PC-3 (cell line): ENCODE measurements around the gene ARHGEF28. TPM values are rescaled to one million over a fixed set of nuclear protein-coding genes. Genes with fewer than 3 reads are reported as not detected.

Experiments used
- ATAC-seq: fragments of 200-7000 bp; cut with Tn5 transposase; 2 replicates; pipeline ENCODE4 v1.9.1; 2020; ENCODE audit warnings: mild to moderate bottlenecking, moderate library complexity
- BruUV-seq: library from RNA; stranded (reverse); fragments of 400-500 nt; replicated peaks from 2 replicates; lab custom pipeline; 2021; lab: Mats Ljungman, UMichigan
- CTCF ChIA-PET: fragments of 300-600 bp; sonication (Branson Sonifier 250); formaldehyde crosslinking; loops from one replicate; lab custom pipeline; 2022; ENCODE audit warnings: antibody characterized with exemption; lab: Charles Lee
- POLR2A ChIA-PET: fragments of 300-600 bp; sonication (Branson Sonifier 250); formaldehyde crosslinking; loops from one replicate; lab custom pipeline; 2022; ENCODE audit warnings: antibody characterized with exemption; ENCODE audit not compliant: unreplicated experiment; lab: Charles Lee
- DNase-seq: peaks from one replicate; pipeline ENCODE4 v3.0.0-alpha.2; 2015
- H2AFZ ChIP-seq: fragments of 300-600 bp; sonication (generic); 2 replicates; pipeline ENCODE4 v1.6.0; 2016; ENCODE audit warnings: antibody characterized with exemption, low read length
- H3F3A ChIP-seq: fragments of 300-600 bp; sonication (generic); one replicate; pipeline ENCODE4 v1.6.0; 2017; ENCODE audit warnings: antibody characterized with exemption, low read length, control low read depth, mild to moderate bottlenecking; ENCODE audit not compliant: unreplicated experiment
- H3K27ac ChIP-seq: fragments of 300-600 bp; sonication (generic); 2 replicates; pipeline ENCODE4 v1.5.1; 2016; ENCODE audit warnings: mild to moderate bottlenecking, low read length
- H3K27me3 ChIP-seq: fragments of 300-600 bp; sonication (generic); 2 replicates; pipeline ENCODE4 v1.6.1; 2016; ENCODE audit warnings: low read length, mixed read lengths
- H3K36me3 ChIP-seq: fragments of 300-600 bp; sonication (generic); 2 replicates; pipeline ENCODE4 v1.6.1; 2016; ENCODE audit warnings: low read depth, mixed run types, low read length, mixed read lengths
- H3K4me1 ChIP-seq: fragments of 300-600 bp; sonication (generic); 2 replicates; pipeline ENCODE4 v1.5.1; 2016; ENCODE audit warnings: low read length; ENCODE audit not compliant: insufficient read depth
- H3K4me2 ChIP-seq: fragments of 300-600 bp; sonication (generic); 2 replicates; pipeline ENCODE4 v1.6.0; 2016; ENCODE audit warnings: low read length
- H3K4me3 ChIP-seq: fragments of 300-600 bp; sonication (generic); 2 replicates; pipeline ENCODE4 v1.5.1; 2016; ENCODE audit warnings: mild to moderate bottlenecking, low read length, mixed read lengths
- H3K79me2 ChIP-seq: fragments of 300-600 bp; sonication (generic); 2 replicates; pipeline ENCODE4 v1.6.1; 2017; ENCODE audit warnings: low read length, mixed read lengths
- H3K9ac ChIP-seq: fragments of 300-600 bp; sonication (generic); 2 replicates; pipeline ENCODE4 v1.6.0; 2016; ENCODE audit warnings: mild to moderate bottlenecking, low read length
- H3K9me2 ChIP-seq: fragments of 300-600 bp; sonication (generic); replicated peaks from 2 replicates; pipeline ENCODE4 v1.6.1; 2016; ENCODE audit warnings: mixed run types, low read length, mixed read lengths
- H3K9me3 ChIP-seq: fragments of 300-600 bp; sonication (generic); 2 replicates; pipeline ENCODE4 v1.6.1; 2016; ENCODE audit warnings: low read length, mixed read lengths
- H4K20me1 ChIP-seq: fragments of 300-600 bp; sonication (generic); 2 replicates; pipeline ENCODE4 v1.6.1; 2016; ENCODE audit warnings: low read length, mixed read lengths
- CTCF ChIP-seq: fragments of 300-600 bp; sonication (generic); conservative IDR thresholded peaks from 2 replicates; pipeline ENCODE4 v1.5.1; 2017; ENCODE audit warnings: antibody characterized with exemption, low read depth, mild to moderate bottlenecking, low read length
- EZH2 ChIP-seq: fragments of 300-600 bp; sonication (generic); IDR thresholded peaks from one replicate; pipeline ENCODE4 v1.6.1; 2017; ENCODE audit warnings: antibody characterized with exemption, mild to moderate bottlenecking, low read length; ENCODE audit not compliant: unreplicated experiment
- EZH2phosphoT487 ChIP-seq: fragments of 300-600 bp; sonication (generic); IDR thresholded peaks from 2 replicates; pipeline ENCODE4 v1.6.1; 2018; ENCODE audit warnings: mild to moderate bottlenecking, antibody characterized with exemption, low read length, borderline replicate concordance
- intact Hi-C: fragments of 100-400 bp; cut with micrococcal nuclease; formaldehyde crosslinking; loops from 2 replicates; pipeline ENCODE4 v1.9.0; 2023
- total RNA-seq: library from RNA; depleted of rRNA; stranded (reverse); fragments of >200 nt; gene quantifications from 2 replicates; pipeline ENCODE4 v1.2.3, GENCODE V29; 2014

Gene ARHGEF28
- total RNA-seq, 1 experiment from 2014 or later = 24.2 TPM

- Histone ChIP-seq H3K27ac (no peak overlapping the region), H3F3A (no peaks in the 10 kb centered on the region), H3K4me3 (no peak overlapping the region), H3K4me2 (no peak overlapping the region), H3K9ac (no peak overlapping the region), H3K27me3 (no peaks in the 10 kb centered on the region), H3K36me3 (no peaks in the 10 kb centered on the region), H2AFZ (no peak overlapping the region), H3K9me3 (no peaks in the 10 kb centered on the region), H4K20me1 (no peaks in the 10 kb centered on the region), H3K9me2 (no peaks in the 10 kb centered on the region), H3K79me2 (no peaks in the 10 kb centered on the region), H3K4me1 (peaks cover 23% of the 10 kb centered on the region)
- BruUV-seq = no TSS peak
- TF ChIP-seq EZH2phosphoT487 (no peak), CTCF (no peak), EZH2 (no peak)
- intact Hi-C loops = no loop called here
- ATAC-seq (no peak), DNase-seq (no peak)
- CTCF ChIA-PET = no interaction called here
- POLR2A ChIA-PET = no interaction called here
These were observed 314.0 kb downstream of the ARHGEF28 start for GRCh38 chr5:73940026-73940425.

- ATAC-seq (no peak), DNase-seq (no peak)
- no peak overlapping the region for H3K4me3 ChIP-seq
- H3K9ac ChIP-seq = no peak overlapping the region
- intact Hi-C loops = no loop called here
- H3F3A ChIP-seq = no peaks in the 10 kb centered on the region
- no peaks in the 10 kb centered on the region for H3K9me3 ChIP-seq
- no peaks in the 10 kb centered on the region for H3K36me3 ChIP-seq
- H4K20me1 ChIP-seq = no peaks in the 10 kb centered on the region
- H3K27me3 ChIP-seq = no peaks in the 10 kb centered on the region
- ChIA-PET POLR2A (interaction anchor here (0.5 kb wide), 1 partner anchor 376 kb away, joined by 3 read pairs; no protein-coding TSS in a partner anchor), CTCF (no interaction called here)
- no peak overlapping the region for H2AFZ ChIP-seq
- no peak overlapping the region for H3K27ac ChIP-seq
- no peak overlapping the region for H3K4me2 ChIP-seq
- H3K4me1 ChIP-seq = peaks cover 23% of the 10 kb centered on the region
- no peak for TF ChIP-seq EZH2phosphoT487
- TF ChIP-seq CTCF = no peak
- no peak for TF ChIP-seq EZH2
- BruUV-seq = no TSS peak
- no peaks in the 10 kb centered on the region for H3K79me2 ChIP-seq
- no peaks in the 10 kb centered on the region for H3K9me2 ChIP-seq
These were observed 314.8 kb downstream of the ARHGEF28 start for GRCh38 chr5:73940801-73941200.

- Histone ChIP-seq H3K4me1 (peaks cover 18% of the 10 kb centered on the region), H3K4me3 (no peak overlapping the region), H3K9ac (no peak overlapping the region), H3F3A (no peaks in the 10 kb centered on the region), H3K9me2 (no peaks in the 10 kb centered on the region), H2AFZ (no peak overlapping the region), H4K20me1 (no peaks in the 10 kb centered on the region), H3K79me2 (no peaks in the 10 kb centered on the region), H3K27ac (no peak overlapping the region), H3K36me3 (no peaks in the 10 kb centered on the region), H3K27me3 (no peaks in the 10 kb centered on the region), H3K4me2 (no peak overlapping the region), H3K9me3 (no peaks in the 10 kb centered on the region)
- ATAC-seq (no peak), DNase-seq (no peak)
- no TSS peak for BruUV-seq
- ChIA-PET POLR2A (no interaction called here), CTCF (no interaction called here)
- intact Hi-C loops = no loop called here
- TF ChIP-seq CTCF = no peak
- no peak for TF ChIP-seq EZH2phosphoT487
- TF ChIP-seq EZH2 = no peak
These were observed 316.8 kb downstream of the ARHGEF28 start for GRCh38 chr5:73942783-73943182.
